ENCODE measurements around the gene SYCN. TPM values are rescaled to one million over a fixed set of nuclear protein-coding genes. Genes with fewer than 3 reads are reported as not detected.
"Not testable (repeated sequence)": the region's sequence is repeated elsewhere in the genome, so short reads cannot be mapped to it uniquely, and the experiment has no call there.

The SYCN gene
- total RNA-seq (2014; rRNA removed; shearing (Covaris generic)): not detected in 2 replicates

- H3K4me1 ChIP-seq: no peaks in the 10 kb centered on the region
- H3K27me3 ChIP-seq: no peaks in the 10 kb centered on the region
- no peak within 1 kb of the TSS for H3K4me3 ChIP-seq
- no peak for DNase-seq
- no peaks in the 10 kb centered on the region for H3K36me3 ChIP-seq
- H3K27ac ChIP-seq: no peak within 1 kb of the TSS
- no peaks in the 10 kb centered on the region for H3K9me3 ChIP-seq (replicated peaks)
These were observed at the start of gene SYCN for GRCh38 chr19:39203372-39204341. TSS of gene SYCN (minus strand) at chr19:39204263. CDS start at chr19:39204254, 9 bp downstream.

- DNase-seq: no peak
- Histone ChIP-seq H3K27ac (no peak overlapping the region), H3K4me3 (no peak overlapping the region), H3K9me3 (replicated peaks) (no peaks in the 10 kb centered on the region; the same call in 1 of the 2 replicates), H3K27me3 (peaks cover 11% of the 10 kb centered on the region; the same call in 1 of the 2 replicates), H3K36me3 (no peaks in the 10 kb centered on the region), H3K4me1 (no peaks in the 10 kb centered on the region)
These were observed 49.5 kb upstream of the SYCN start for GRCh38 chr19:39253374-39254149.

GRCh38 chr19:39252458-39252857 is 48.4 kb upstream of the SYCN start:
- Histone ChIP-seq H3K4me3 (no peak overlapping the region), H3K36me3 (no peaks in the 10 kb centered on the region), H3K27me3 (peaks cover 8% of the 10 kb centered on the region; the same call in 1 of the 2 replicates), H3K4me1 (no peaks in the 10 kb centered on the region), H3K27ac (no peak overlapping the region), H3K9me3 (replicated peaks) (no peaks in the 10 kb centered on the region; the same call in 1 of the 2 replicates)
- DNase-seq: no peak

GRCh38 chr19:39251846-39252245 is 47.8 kb upstream of the SYCN start:
- no peaks in the 10 kb centered on the region for H3K36me3 ChIP-seq
- H3K9me3 ChIP-seq (replicated peaks): no peaks in the 10 kb centered on the region; the same call in 1 of the 2 replicates
- no peak overlapping the region for H3K4me3 ChIP-seq
- no peak for DNase-seq
- H3K27me3 ChIP-seq: peaks cover 8% of the 10 kb centered on the region; the same call in 1 of the 2 replicates
- H3K27ac ChIP-seq: no peak overlapping the region
- no peaks in the 10 kb centered on the region for H3K4me1 ChIP-seq

- Histone ChIP-seq H3K36me3 (no peaks in the 10 kb centered on the region), H3K27ac (no peak overlapping the region), H3K4me1 (no peaks in the 10 kb centered on the region), H3K4me3 (no peak overlapping the region), H3K27me3 (peaks cover 7% of the 10 kb centered on the region; the same call in 1 of the 2 replicates), H3K9me3 (replicated peaks) (no peaks in the 10 kb centered on the region; the same call in 1 of the 2 replicates)
- no peak for DNase-seq
These were observed 47.0 kb upstream of the SYCN start for GRCh38 chr19:39251081-39251480.

- no peak for DNase-seq
- H3K36me3 ChIP-seq: no peaks in the 10 kb centered on the region
- no peak within 1 kb of the TSS for H3K27ac ChIP-seq
- no peaks in the 10 kb centered on the region for H3K4me1 ChIP-seq
- H3K4me3 ChIP-seq: no peak within 1 kb of the TSS
- no peaks in the 10 kb centered on the region; the same call in 1 of the 2 replicates for H3K9me3 ChIP-seq (replicated peaks)
- H3K27me3 ChIP-seq: no peaks in the 10 kb centered on the region; the same call in 1 of the 2 replicates
These were observed 44.7 kb upstream of the SYCN start, which contains the start of gene IFNL4 for GRCh38 chr19:39248806-39249205. TSS of gene IFNL4 (minus strand) at chr19:39248856.

GRCh38 chr19:39247701-39248664 is 43.9 kb upstream of the SYCN start:
- no peaks in the 10 kb centered on the region for H3K36me3 ChIP-seq
- DNase-seq: no peak
- no peak overlapping the region for H3K4me3 ChIP-seq
- H3K27ac ChIP-seq: no peak overlapping the region
- H3K9me3 ChIP-seq (replicated peaks): no peaks in the 10 kb centered on the region; the same call in 1 of the 2 replicates
- H3K27me3 ChIP-seq: no peaks in the 10 kb centered on the region; the same call in 1 of the 2 replicates
- no peaks in the 10 kb centered on the region for H3K4me1 ChIP-seq

GRCh38 chr19:39246951-39247669 is 43.0 kb upstream of the SYCN start:
- Histone ChIP-seq H3K36me3 (no peaks in the 10 kb centered on the region), H3K4me1 (no peaks in the 10 kb centered on the region), H3K9me3 (replicated peaks) (no peaks in the 10 kb centered on the region; the same call in 1 of the 2 replicates), H3K27me3 (no peaks in the 10 kb centered on the region; the same call in 1 of the 2 replicates), H3K27ac (no peak overlapping the region), H3K4me3 (no peak overlapping the region)
- no peak for DNase-seq

GRCh38 chr19:39245166-39245565 is 41.1 kb upstream of the SYCN start:
- H3K4me3 ChIP-seq; DNase-seq; H3K4me1 ChIP-seq; H3K36me3 ChIP-seq; H3K27me3 ChIP-seq; H3K27ac ChIP-seq; H3K9me3 ChIP-seq (replicated peaks): not testable (repeated sequence)

- not testable (repeated sequence) for H3K36me3 ChIP-seq; DNase-seq; H3K4me3 ChIP-seq; H3K9me3 ChIP-seq (replicated peaks); H3K27ac ChIP-seq; H3K4me1 ChIP-seq; H3K27me3 ChIP-seq
These were observed 40.5 kb upstream of the SYCN start, which contains the start of gene IFNL3 for GRCh38 chr19:39244410-39245100. TSS of gene IFNL3 (minus strand) at chr19:39245006. CDS start at chr19:39244967, 39 bp downstream.

- H3K27me3 ChIP-seq; H3K36me3 ChIP-seq; H3K4me3 ChIP-seq; H3K4me1 ChIP-seq; H3K9me3 ChIP-seq (replicated peaks); H3K27ac ChIP-seq; DNase-seq: not testable (repeated sequence)
These were observed 39.7 kb upstream of the SYCN start for GRCh38 chr19:39243741-39244140.

GRCh38 chr19:39240421-39240820 is 36.4 kb upstream of the SYCN start:
- H3K36me3 ChIP-seq: no peaks in the 10 kb centered on the region
- H3K4me1 ChIP-seq: no peaks in the 10 kb centered on the region
- H3K27ac ChIP-seq: no peak overlapping the region
- H3K27me3 ChIP-seq: no peaks in the 10 kb centered on the region; the same call in 1 of the 2 replicates
- no peak overlapping the region for H3K4me3 ChIP-seq
- H3K9me3 ChIP-seq (replicated peaks): no peaks in the 10 kb centered on the region
- no peak for DNase-seq

GRCh38 chr19:39238944-39239343 is 34.9 kb upstream of the SYCN start:
- H3K4me3 ChIP-seq: no peak overlapping the region
- no peak for DNase-seq
- H3K27me3 ChIP-seq: no peaks in the 10 kb centered on the region; the same call in 1 of the 2 replicates
- no peaks in the 10 kb centered on the region for H3K4me1 ChIP-seq
- no peaks in the 10 kb centered on the region for H3K9me3 ChIP-seq (replicated peaks)
- no peak overlapping the region for H3K27ac ChIP-seq
- H3K36me3 ChIP-seq: no peaks in the 10 kb centered on the region

Data from SJCRH30 (cell line).